A673 (cell line): Measurements from ENCODE around the gene SUPT3H.

Experiments
- CTCF ChIP-seq: fragments of 300-800, 200-600 bp; sonication (generic); conservative IDR thresholded peaks from 2 replicates; pipeline ENCODE4 v1.5.1; 2017; ENCODE audit warnings: low read depth, mild to moderate bottlenecking, antibody characterized with exemption, low read length, moderate library complexity, mixed read lengths
- EZH2 ChIP-seq: fragments of 200-600 bp; sonication (generic); IDR thresholded peaks from 2 replicates; pipeline ENCODE4 v1.6.1; 2017; ENCODE audit warnings: borderline replicate concordance, low read depth, mild to moderate bottlenecking, mixed read lengths, antibody characterized with exemption, low read length; ENCODE audit not compliant: poor library complexity, severe bottlenecking

- TF ChIP-seq CTCF, result no peak
- no peak for TF ChIP-seq EZH2
Measured at GRCh38 chr6:44785130-44785529, 592.6 kb downstream of the SUPT3H start.
